GM21423 (cell line): ENCODE measurements around the gene TSR3.
"Not testable (repeated sequence)": the region's sequence is repeated elsewhere in the genome, so short reads cannot be mapped to it uniquely, and the experiment has no call there.

ENCODE experiments used
- ATAC-seq: cut with Tn5 transposase; IDR thresholded peaks from one replicate; pipeline ENCODE4 v1.9.1; 2021; ENCODE audit warnings: mild to moderate bottlenecking, moderate library complexity; ENCODE audit not compliant: unreplicated experiment

TSR3 gene

DNA sequence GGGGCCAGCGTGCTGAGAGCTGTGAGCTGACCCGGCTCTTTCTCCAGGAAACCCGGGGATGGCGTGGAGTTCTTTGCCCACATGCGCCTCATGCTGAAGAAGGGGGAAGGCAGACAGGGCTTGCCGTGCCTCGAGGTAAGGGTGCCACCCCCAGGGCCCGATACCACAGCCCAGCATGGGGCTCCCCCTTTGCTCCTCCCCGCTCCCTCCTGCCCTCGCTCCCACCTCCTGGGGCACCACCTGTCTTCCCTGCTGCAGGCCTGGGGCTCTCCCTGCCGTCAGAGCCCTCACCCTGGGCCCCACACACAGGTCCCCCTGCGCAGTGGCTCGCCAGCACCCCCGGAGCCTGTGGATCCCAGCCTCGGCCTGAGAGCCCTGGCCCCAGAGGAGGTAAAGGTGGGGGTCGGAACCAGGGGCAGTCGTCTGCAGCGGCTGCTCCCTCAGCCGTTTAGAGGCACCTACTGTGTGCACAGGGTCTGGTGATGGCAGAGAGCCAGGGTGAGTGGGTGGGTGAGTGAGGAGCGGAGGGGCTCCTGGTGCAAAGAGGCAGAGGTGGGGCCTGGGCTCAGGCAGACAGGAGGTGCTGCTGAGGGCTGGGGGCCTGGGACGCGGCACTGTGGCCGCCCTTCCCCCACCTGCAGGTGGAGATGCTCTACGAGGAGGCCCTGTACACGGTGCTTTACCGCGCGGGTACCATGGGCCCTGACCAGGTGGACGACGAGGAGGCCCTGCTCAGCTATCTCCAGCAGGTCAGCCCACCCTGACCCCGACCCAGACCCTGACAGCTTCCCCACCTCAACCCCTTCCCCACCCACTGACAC, 12.6 kb downstream of the TSR3 start:
- no peak for ATAC-seq

DNA sequence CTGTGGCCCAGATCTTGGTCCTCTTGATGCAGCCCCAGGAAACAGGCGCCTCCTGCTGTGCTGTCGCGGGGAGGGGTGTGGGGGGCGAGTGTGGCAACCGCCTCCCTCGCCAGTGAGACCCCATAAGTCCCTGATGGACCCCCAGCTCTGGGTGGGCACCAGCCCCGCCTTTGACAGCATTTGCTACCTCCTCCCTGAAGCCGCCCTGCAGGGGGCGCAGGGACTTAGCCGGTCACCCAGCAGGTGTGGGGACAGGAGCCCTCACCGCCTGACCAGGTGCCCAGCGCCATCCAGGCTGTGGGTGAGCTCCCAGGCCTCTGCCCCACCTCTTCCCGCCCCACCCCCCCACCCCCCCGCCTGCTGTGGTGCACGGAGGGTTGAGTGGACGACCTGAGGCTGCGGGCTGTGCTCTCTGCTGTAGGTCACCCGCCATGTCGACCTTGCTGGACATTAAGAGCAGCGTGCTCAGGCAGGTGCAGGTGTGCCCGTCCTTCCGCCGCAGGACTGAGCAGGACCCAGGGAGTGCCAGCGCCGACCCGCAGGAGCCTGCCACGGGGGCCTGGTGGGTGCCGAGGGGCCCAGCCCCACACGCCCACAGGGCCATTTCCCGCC, 13.5 kb downstream of the TSR3 start:
- no peak for ATAC-seq

DNA sequence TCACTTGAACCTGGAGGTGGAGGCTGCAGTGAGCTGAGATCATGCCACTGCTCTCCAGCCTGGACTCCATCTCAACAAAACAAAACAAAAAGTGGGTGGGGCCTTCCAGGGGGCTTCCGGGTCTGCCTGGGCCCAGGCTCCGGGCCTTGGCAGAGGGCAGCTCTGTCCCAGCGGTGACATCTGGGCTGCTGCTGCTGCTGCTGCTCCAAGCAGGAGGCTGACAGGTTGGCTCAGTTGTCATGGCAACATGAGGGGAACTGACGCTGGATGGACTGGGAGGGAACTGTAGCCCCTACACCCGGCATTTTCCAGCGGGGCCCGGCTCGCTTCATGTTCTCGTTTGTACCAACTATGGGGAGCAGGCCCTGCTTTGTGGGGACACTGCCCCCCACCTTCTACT, 14.2 kb downstream of the TSR3 start:
- no peak for ATAC-seq

DNA sequence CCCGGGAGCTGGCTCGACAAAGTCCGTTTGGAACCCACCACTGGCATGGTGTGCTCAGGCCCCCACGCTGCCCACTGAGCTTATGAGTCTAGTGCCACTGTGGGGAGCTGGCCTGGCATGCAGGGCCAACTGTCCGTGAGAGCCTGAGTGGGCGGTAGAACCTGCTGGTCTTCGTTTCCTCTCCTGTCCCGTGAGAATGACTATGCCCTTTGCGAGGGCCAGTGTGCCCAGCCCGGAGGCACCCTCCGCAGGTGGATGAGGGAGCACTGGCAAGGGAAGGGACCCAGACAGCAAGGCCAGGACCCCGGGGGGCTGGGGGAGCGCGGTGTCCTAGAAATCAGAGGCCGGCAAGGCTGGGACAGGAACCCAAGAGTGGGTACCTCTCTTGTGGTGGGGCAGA, 15.1 kb downstream of the TSR3 start:
- ATAC-seq: no peak

DNA sequence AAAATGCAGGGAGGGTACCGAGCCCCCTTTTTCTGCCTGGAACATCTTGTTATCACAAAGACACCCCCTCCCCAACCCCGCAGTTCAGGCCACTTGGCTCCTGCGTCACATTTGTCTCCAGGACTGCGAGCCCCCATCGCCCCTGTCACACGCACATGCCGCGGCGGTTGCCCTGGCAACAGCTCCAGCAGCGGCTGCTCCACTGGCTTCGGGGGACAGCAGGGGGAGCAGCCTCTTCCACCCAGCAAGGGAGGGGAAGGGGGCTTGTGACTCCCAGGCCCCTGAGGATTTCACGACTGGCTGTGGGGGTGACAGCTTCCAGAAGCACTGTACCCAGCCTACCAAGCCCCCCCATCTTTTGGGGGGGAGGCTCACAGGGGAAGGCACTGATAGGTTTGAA, 15.7 kb downstream of the TSR3 start:
- ATAC-seq: no peak

DNA sequence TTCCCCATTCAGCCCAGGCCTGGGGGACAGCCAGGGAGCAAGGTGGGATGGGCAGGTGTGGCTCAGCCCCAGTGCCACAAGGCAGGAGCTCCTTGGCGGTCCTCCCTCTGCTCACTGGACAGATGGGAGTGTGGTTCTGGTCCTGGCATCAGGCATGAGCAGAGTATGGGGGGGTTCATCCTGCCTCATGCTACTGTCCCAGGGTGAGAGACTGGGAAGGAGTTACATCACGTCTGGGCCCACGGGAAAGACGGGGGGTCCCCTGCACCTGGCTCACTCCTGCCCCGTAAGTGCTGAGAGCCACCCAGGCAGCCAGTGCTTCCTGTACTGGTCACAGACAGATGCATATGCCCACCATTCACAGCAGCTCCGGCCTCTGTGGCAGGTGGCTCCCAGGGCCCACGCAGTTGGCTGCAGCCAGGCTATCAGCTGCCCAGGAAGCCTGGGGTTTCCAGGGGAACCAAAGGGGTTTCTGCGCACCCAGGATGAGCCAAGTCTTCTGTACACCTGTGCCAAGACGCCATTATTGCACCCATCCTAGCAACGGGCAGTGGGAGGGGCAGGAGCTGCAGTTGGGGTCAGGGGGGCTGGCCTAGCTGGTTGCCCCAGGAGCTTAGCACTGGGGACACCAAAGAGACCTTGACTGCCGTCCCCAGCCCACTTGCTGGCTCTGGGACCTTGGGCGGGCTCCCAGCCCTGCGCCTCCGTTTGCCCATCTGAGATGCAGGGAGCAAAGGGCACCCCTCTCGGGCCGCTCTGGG, 16.3 kb downstream of the TSR3 start:
- no peak for ATAC-seq

DNA sequence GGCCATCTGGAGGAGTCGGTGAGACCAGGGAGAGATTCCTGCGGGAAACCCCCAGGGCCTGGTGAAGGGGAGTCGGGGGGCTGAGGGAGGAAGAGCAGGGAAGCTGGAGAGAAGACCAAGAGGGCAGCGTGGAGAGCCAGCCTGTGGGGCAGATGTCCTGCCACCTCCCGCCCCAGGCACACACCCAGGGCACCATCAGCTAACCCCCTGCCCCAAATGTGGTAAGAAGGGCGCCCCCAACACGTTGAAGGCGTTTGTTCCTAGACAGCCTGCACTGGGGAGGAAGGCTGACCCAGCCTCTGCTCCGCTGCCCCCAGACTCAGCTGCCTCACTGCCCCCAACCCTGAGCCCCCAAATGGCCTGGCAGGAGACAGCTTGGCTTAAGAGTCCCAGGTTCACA, 16.9 kb downstream of the TSR3 start:
- ATAC-seq: no peak

DNA sequence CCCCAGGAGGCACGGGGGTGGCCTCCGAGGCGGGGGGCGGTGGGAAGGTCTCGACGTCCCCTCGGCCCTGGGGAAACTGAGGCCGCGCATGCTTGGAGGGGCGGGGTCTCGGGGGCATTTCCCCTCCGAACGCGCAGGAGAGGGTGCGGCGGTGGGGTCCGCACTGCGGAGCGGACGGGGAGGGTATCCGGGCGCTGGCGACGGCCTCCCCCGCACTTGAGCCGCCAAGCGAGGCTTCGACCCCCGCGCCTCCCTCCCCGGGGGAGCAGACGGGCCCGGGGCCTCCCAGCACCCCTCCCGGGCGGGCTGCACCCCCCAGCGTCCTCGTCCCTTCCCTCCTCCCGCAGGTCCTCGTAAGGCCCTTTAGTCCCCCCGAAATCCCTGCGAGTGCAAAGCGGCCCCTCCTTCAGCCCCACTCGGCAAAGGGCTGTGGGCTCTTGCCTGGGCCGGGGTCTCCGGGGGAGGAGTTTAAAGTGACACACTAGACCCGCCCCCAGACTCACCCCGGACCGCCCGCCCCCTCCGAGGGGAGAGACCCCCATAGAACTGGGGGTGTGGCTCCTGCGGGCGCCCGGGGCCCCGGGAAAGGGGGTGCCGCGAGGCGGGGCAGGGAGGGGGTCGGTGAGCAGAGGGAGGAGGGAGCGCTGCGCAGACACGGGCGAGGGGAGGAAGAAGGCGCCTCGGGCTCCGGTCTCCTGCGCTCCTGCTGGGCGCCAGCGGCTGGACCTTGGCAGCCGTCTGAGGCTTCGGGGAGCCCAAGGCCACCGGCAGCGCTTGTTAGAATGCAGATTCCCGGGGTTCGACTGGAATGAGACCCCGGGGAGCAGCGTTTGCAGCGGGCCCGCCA, 17.6 kb downstream of the TSR3 start:
- ATAC-seq: no peak

DNA sequence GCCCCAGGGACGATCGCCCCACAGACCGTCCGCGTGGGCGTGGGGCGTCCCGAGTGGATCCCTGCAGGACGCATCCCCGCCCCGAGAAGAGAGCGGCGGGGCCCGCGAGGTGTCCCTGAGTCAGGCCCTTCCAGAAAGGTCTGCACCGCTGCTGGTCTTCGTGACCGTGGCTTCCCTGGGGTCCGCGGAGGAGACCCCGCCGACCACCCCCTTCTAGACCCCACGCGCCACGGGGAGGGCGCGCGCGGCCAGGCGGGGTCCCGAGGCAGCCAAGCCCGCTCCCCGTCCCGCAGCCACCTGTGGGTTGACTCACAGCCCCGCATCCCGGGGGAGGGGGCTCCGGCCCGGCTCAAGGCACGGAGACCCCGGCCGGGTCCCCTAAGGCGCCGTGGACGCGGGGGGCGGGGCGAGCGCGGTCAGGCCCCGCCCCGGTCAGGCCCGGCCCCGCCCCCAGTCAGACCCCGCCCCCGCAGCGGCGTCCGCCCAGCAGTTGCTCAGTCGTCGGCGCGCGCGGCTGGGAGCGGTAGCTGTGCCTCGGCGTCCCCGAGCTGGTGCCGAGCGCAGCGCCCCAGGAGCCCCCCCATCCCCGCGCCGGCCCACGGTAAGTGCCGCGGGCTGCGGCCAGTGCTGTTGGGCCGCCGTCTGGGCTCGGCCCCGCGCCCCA, 18.4 kb downstream of the TSR3 start, which contains the start of gene BAIAP3:
TSS of gene BAIAP3 (plus strand) at position 497 of the 664 bp plus-strand sequence. CDS start 4,905 bp downstream, outside the sequence.
- no peak for ATAC-seq

DNA sequence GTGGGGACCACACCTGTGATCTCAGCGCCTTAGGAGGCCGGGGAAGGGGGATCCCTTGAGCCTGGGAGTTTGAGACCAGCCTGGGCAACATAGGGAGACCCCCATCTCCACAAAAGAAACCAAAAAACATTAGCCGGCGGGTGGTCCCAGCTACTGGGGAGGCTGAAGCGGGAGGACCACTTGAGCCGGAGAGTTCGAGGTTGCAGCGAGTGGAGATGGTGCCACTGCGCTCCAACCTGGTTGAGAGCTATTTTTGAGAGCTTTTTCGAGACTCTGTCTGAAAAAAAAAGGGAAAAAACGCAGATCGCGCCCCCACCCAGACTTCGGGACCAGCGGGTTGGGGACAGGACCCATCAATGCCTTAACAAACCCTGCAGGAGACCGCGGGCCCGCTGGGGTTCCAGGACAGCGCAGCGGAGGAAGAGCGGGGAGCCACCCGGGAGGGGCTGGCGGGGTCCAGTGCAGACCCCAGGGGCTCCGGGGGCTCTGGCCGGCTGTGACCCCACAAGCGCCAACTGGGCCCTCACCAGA, 19.0 kb downstream of the TSR3 start:
- ATAC-seq: no peak

DNA sequence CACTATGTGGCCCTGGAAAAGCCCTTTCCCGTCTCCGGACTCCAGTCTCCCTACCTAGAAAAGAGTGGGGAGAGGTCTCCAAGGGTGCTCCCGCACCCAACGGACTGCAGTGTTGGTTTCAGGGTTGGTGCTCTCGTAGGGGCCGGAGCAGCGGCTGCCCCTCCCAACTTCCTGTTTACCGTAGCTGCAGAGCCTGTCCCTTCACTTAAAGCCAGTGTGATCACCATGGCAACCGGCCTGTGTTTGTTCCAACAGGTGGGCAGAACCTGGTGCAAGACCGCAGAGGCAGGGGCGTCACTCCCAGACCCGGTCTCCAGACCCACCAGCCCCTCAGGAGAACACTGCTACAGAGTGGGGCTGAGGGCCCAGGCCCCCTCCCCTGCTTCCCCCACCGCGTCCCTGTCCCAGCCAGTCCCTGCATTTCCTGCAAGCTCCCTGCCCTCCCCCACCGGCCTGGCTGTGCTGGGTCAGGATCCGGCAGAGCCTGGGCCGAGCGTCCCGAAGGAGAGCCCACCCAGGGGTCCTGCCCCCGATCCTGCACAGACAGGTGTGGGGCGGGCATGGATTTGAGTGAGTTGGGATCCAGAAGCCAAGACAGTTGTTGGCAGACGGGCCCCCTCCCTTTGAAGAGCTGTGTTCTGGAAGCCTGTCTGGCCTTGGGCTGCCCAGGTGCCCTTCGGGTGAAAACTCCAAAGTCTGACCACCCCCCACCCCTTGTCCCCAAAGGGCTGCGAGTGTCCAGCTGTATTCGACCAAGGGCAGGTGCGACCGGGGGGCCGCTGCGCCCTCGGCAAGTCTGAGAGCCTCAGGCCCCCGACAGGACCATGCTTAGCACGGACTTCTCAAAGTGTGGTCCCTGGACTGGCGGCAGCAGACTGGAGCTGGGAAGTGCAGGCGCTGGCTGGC, 19.7 kb downstream of the TSR3 start:
- ATAC-seq: peak; percentile 48

DNA sequence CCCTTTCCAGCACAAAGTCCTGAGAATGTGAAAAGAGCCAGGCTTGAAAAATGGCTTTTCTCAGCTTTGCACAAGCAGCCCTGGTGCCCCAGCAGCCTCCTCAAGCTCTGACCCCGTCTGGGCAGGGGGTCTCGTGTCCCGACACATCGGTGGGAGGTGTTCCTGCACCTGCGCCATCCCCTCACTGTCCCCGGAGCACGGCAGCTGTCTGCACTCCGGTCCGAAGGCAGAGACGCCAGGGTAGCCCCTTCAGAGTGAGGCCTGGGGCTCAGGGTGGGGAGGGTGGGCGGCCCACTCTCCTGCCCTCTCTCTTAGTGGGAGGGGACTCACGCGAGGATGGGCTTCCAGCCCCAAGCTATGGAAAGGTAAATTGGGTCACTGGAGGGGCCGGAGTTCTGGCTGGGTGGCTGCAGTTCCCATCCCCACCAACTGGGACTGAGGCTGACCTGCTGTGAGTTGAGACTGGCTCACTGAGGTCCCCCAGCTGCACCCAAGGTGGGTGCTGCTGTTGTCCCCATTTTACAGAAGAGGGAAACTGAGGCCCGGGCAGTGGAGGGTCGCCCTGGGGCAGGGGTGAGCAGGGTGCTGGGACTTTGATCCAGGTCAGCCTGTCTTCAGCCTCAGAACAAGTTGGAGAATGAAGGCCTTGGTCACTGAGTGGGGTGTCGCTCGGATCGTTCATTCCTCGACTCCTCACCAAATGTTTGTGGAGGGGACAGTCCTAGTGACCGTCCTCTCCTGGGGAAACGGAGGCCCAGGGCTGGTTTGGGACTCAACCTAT, 20.6 kb downstream of the TSR3 start:
- ATAC-seq: no peak

DNA sequence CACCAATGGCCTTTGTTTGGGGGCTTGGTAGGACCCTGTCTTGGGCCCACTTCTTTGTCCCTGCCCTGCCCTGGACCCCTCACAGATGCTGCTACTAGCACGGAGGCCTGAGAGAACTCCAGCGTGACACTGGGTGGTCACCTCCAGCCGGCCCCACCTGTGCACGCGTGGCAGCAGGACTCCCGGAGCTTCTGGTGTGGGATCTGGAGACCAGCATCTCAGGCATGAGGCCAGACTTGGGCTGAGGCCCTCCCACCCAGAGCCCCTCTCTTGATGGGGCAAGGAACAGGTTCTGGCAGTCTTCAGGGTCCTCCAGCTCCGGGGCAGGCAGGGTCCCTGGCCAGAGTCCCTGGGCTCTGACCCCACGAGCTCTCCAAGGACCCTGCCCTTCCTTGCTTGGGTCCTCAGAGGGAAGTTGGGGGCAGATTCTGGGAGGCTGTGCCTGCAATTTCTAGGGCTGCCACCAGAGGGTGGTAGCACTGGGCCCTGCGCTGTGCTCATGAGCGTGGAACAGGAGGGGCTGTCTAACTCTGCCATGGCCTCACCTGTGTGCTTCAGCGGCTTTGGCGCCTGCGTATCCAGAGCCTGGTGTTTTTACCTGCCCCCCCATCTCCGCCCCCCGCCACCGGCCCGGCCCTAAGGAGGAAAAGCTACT, 21.3 kb downstream of the TSR3 start:
- no peak for ATAC-seq

DNA sequence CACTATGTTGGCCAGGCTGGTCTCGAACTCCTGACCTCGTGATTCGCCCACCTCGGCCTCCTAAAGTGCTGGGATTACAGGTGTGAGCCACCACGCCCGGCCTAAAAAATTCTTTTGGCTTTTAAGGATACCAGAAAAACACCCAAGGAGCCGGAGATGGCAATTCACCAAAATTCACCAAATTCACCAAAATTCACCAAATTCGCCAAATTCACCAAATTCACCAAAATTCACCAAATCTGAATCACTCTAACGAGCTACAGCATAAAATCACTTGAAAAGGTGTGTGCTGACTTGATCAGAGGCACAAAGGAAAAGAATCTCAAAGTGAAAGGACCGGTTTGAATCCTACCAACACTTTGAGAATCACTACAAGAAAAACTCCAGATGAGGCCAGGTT, 22.7 kb downstream of the TSR3 start:
- not testable (repeated sequence) for ATAC-seq

DNA sequence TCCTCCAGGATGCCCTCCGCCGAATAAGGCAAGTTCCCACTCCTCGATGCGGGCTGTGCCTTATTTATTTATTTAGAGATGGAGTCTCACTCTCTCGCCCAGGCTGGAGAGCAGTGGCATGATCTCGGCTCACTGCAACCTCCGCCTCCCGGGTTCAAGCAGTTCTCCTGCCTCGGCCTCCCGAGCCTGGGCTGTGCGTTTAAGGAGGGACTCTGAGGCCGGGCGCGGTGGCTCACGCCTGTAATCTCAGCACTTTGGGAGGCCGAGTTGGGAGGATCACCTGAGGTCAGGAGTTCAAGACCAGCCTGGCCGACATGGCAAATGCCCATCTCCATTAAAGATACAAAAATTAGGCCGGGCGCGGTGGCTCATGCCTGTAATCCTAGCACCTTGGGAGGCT, 23.5 kb downstream of the TSR3 start:
- not testable (repeated sequence) for ATAC-seq

DNA sequence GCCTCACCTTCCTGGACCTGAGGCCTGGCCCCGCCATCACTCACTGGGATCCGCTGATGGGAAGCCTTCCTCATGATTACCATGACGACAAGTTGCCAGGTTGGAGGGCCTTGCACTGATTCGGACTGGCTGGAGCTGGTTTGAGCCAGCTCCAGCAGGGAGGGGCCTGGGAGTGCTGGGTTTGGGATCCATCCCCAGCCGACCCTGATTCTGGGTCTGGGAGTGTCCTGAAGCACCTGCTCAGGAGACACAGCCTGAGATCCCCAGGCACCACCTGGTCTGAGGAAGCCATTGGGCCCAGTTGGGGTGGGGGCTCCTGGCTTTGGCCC, 24.1 kb downstream of the TSR3 start:
- no peak for ATAC-seq

DNA sequence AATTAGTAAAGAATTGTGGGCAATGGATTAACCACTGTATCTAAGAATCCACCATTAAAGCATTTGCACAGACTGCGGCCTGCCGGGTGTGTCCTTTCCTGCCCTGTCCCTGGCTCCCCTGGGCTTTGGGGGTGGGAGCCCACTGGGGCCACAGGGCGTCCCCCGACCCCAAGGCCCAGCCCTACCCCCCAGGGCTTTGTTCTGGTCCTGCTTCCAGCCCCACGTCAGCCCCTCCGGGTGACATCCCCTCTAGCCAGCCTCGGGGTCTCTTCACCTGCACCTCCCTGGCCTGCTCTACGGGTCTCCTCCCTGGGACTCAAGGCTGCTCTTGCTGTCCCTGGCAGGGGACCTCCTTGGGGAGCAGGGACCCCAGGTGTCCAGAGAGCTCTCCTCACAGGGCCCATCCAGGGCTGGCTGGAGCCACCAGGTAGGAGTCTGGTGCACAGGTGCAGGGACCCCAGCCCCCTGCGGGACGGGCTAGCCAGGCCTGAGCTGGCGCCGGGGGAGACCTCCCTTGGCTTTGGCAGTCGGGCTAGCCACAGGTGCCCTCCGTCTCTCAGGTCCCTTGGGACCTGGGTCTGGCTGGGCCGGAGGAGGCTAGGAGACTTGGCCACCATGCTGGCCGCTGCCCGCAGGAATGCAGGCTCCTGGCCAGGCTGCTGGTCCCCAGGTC, 24.6 kb downstream of the TSR3 start:
- ATAC-seq: no peak
